HEK293 (cell line): Measurements from ENCODE around the gene ANO1.
A peak's percentile ranks its signal among the peaks of the same experiment; 100 is the strongest.

Experiments
- CTCF ChIA-PET: fragments of 350-600 bp; formaldehyde crosslinking; extraction: SDS; loops from one replicate; lab custom pipeline; 2021; ENCODE audit warnings: antibody characterized with exemption; lab: Yijun Ruan, JAX
- POLR2A ChIA-PET: fragments of 300-600 bp; formaldehyde crosslinking; extraction: SDS; loops from one replicate; lab custom pipeline; 2020; ENCODE audit warnings: antibody characterized with exemption, inconsistent platforms; lab: Yijun Ruan, JAX
- H3K27ac ChIP-seq: fragments of 200-500 bp; sonication (Bioruptor generic); 2 replicates; pipeline ENCODE4 v1.5.1; 2014; ENCODE audit warnings: low read depth, low read length, control low read depth, inconsistent platforms; ENCODE audit errors: extremely low read depth
- H3K36me3 ChIP-seq, 2 experiments: fragments of 200-500 bp in 1 of 2; sonication (Bioruptor generic) in 1 of 2; 1 replicate in 1 of 2; 2 replicates in 1 of 2; pipeline ENCODE4 v1.5.1; 2014 to 2017; ENCODE audit warnings: inconsistent platforms in 2 of 2, low read length in 2 of 2; ENCODE audit not compliant: control insufficient read depth in 2 of 2, insufficient read depth in 1 of 2
- H3K4me1 ChIP-seq: fragments of 200-500 bp; sonication (Bioruptor generic); 2 replicates; pipeline ENCODE4 v1.5.1; 2014; ENCODE audit warnings: mild to moderate bottlenecking, low read length, inconsistent platforms; ENCODE audit not compliant: control insufficient read depth, insufficient read depth
- H3K4me3 ChIP-seq: 2 replicates; pipeline ENCODE4 v1.5.1; 2011; ENCODE audit warnings: low read depth, mild to moderate bottlenecking, control low read depth, low read length, moderate library complexity
- H3K9me3 ChIP-seq: fragments of 200-500 bp; sonication (Bioruptor generic); 2 replicates; pipeline ENCODE4 v1.5.1; 2014; ENCODE audit warnings: low read depth, low read length, inconsistent platforms; ENCODE audit not compliant: control insufficient read depth, insufficient read depth
- AEBP2 ChIP-seq: fragments of 450-650 bp; formaldehyde crosslinking; IDR thresholded peaks from 2 replicates; pipeline ENCODE4 v1.5.1; 2016; ENCODE audit warnings: missing biosample characterization, missing genetic modification characterization, borderline replicate concordance
- BCL11B ChIP-seq: fragments of 450-650 bp; formaldehyde crosslinking; IDR thresholded peaks from 2 replicates; pipeline ENCODE4 v1.5.1; 2016; ENCODE audit warnings: low read depth, missing biosample characterization, missing genetic modification characterization
- EGR2 ChIP-seq: fragments of 450-650 bp; formaldehyde crosslinking; IDR thresholded peaks from 2 replicates; pipeline ENCODE4 v1.5.1; 2016; ENCODE audit warnings: low read depth, missing biosample characterization, missing genetic modification characterization
- GFI1B ChIP-seq: fragments of 450-650 bp; formaldehyde crosslinking; IDR thresholded peaks from 2 replicates; pipeline ENCODE4 v1.5.1; 2016; ENCODE audit warnings: missing biosample characterization, missing genetic modification characterization
- MZF1 ChIP-seq: fragments of 450-650 bp; formaldehyde crosslinking; IDR thresholded peaks from 2 replicates; pipeline ENCODE4 v1.5.1; 2017; ENCODE audit warnings: missing biosample characterization, missing genetic modification characterization, borderline replicate concordance
- SALL2 ChIP-seq: fragments of 450-650 bp; formaldehyde crosslinking; IDR thresholded peaks from 2 replicates; pipeline ENCODE4 v1.5.0; 2017; ENCODE audit warnings: missing biosample characterization, mild to moderate bottlenecking, missing genetic modification characterization, borderline replicate concordance
- SP7 ChIP-seq: fragments of 450-650 bp; formaldehyde crosslinking; IDR thresholded peaks from 2 replicates; pipeline ENCODE4 v1.5.1; 2016; ENCODE audit warnings: missing biosample characterization, missing genetic modification characterization
- TSHZ1 ChIP-seq: fragments of 450-650 bp; formaldehyde crosslinking; IDR thresholded peaks from 2 replicates; pipeline ENCODE4 v1.5.1; 2016; ENCODE audit warnings: missing biosample characterization, missing genetic modification characterization, borderline replicate concordance
- YY2 ChIP-seq: fragments of 450-650 bp; formaldehyde crosslinking; IDR thresholded peaks from 2 replicates; pipeline ENCODE4 v1.5.1; 2016; ENCODE audit warnings: missing biosample characterization, missing genetic modification characterization
- ZBTB17 ChIP-seq: fragments of 450-650 bp; formaldehyde crosslinking; IDR thresholded peaks from 2 replicates; pipeline ENCODE4 v1.5.1; 2016; ENCODE audit warnings: missing biosample characterization, missing genetic modification characterization
- ZBTB6 ChIP-seq: fragments of 450-650 bp; formaldehyde crosslinking; IDR thresholded peaks from 2 replicates; pipeline ENCODE4 v1.5.1; 2017; ENCODE audit warnings: missing biosample characterization, missing genetic modification characterization
- ZBTB8A ChIP-seq: fragments of 450-650 bp; formaldehyde crosslinking; IDR thresholded peaks from 2 replicates; pipeline ENCODE4 v1.5.1; 2016; ENCODE audit warnings: missing biosample characterization, missing genetic modification characterization
- ZFP69B ChIP-seq: fragments of 450-650 bp; formaldehyde crosslinking; IDR thresholded peaks from 2 replicates; pipeline ENCODE4 v1.5.1; 2016; ENCODE audit warnings: missing biosample characterization, missing genetic modification characterization
- ZNF140 ChIP-seq: fragments of 450-650 bp; formaldehyde crosslinking; IDR thresholded peaks from 2 replicates; pipeline ENCODE4 v1.5.1; 2016; ENCODE audit warnings: missing biosample characterization, missing genetic modification characterization
- ZNF23 ChIP-seq: fragments of 450-650 bp; formaldehyde crosslinking; IDR thresholded peaks from 2 replicates; pipeline ENCODE4 v1.5.1; 2016; ENCODE audit warnings: missing biosample characterization, missing genetic modification characterization, borderline replicate concordance
- ZNF324 ChIP-seq: fragments of 450-650 bp; formaldehyde crosslinking; IDR thresholded peaks from 2 replicates; pipeline ENCODE4 v1.5.1; 2016; ENCODE audit warnings: missing biosample characterization, missing genetic modification characterization
- ZNF513 ChIP-seq: fragments of 450-650 bp; IDR thresholded peaks from 2 replicates; pipeline ENCODE4 v1.5.1; 2018; ENCODE audit warnings: missing biosample characterization, missing genetic modification characterization
- ZNF560 ChIP-seq: fragments of 450-650 bp; formaldehyde crosslinking; IDR thresholded peaks from 2 replicates; pipeline ENCODE4 v1.5.1; 2017; ENCODE audit warnings: missing biosample characterization, missing genetic modification characterization, borderline replicate concordance
- ZNF623 ChIP-seq: fragments of 450-650 bp; formaldehyde crosslinking; IDR thresholded peaks from 2 replicates; pipeline ENCODE4 v1.5.1; 2016; ENCODE audit warnings: missing biosample characterization, missing genetic modification characterization

The ANO1 gene

GRCh38 chr11:70206982-70207376 is 128.9 kb downstream of the ANO1 start (continued):
- TF ChIP-seq TSHZ1 (no peak), ZNF513 (tag by site-specific recombination) (no peak), AEBP2 (tag by site-specific recombination) (no peak)
- TF ChIP-seq, all 188 proteins: peak for 0

- TF ChIP-seq GFI1B: no peak
- no peak for TF ChIP-seq YY2 (tag by site-specific recombination)
- TF ChIP-seq ZNF324 (tag by site-specific recombination): no peak
- TF ChIP-seq MZF1 (tag by site-specific recombination): no peak
- TF ChIP-seq ZBTB8A (tag by site-specific recombination): no peak
- no peak for TF ChIP-seq ZBTB17
- ChIA-PET CTCF (no interaction called here), POLR2A (no interaction called here)
- Histone ChIP-seq H3K4me1 (0 out of 2 replicates have a peak, but pooled peaks cover 2% of the 10 kb centered on the region), H3K9me3 (no peaks in the 10 kb centered on the region), H3K27ac (no peak overlapping the region), H3K4me3 (no peak overlapping the region), H3K36me3 (peaks cover 3 to 40% of the 10 kb centered on the region in 2 experiments; a peak in 2 of 3 replicates)
These were observed 129.5 kb downstream of the ANO1 start for GRCh38 chr11:70207531-70208131.

GRCh38 chr11:70209391-70209912 is 131.3 kb downstream of the ANO1 start:
- Histone ChIP-seq H3K4me1 (0 out of 2 replicates have a peak, but pooled peaks cover 2% of the 10 kb centered on the region), H3K9me3 (no peaks in the 10 kb centered on the region), H3K4me3 (no peak overlapping the region), H3K36me3 (peaks cover 3 to 40% of the 10 kb centered on the region in 2 experiments; a peak in 2 of 3 replicates), H3K27ac (no peak overlapping the region)
- TF ChIP-seq ZNF324 (tag by site-specific recombination): no peak
- TF ChIP-seq SALL2: no peak
- TF ChIP-seq ZBTB17: no peak
- TF ChIP-seq ZNF140 (tag by site-specific recombination): no peak
- TF ChIP-seq ZNF23: no peak
- CTCF ChIA-PET: no interaction called here
- POLR2A ChIA-PET: no interaction called here

GRCh38 chr11:70210051-70210501 is 132.0 kb downstream of the ANO1 start:
- no peaks in the 10 kb centered on the region for H3K9me3 ChIP-seq
- ChIA-PET POLR2A (no interaction called here), CTCF (interaction anchor here (0.7 to 0.9 kb wide), 2 partner anchors 205 to 303 kb away, joined by 3 read pairs; no protein-coding TSS in a partner anchor)
- H3K4me1 ChIP-seq: no peaks in the 10 kb centered on the region
- H3K4me3 ChIP-seq: no peak overlapping the region
- peaks cover 3 to 35% of the 10 kb centered on the region in 2 experiments; a peak in 2 of 3 replicates for H3K36me3 ChIP-seq
- no peak overlapping the region for H3K27ac ChIP-seq
- peak; percentile 42; the same call in 1 of the 2 replicates for TF ChIP-seq EGR2
- TF ChIP-seq ZNF623 (tag by site-specific recombination): no peak
- TF ChIP-seq ZNF560 (tag by site-specific recombination): no peak
- no peak for TF ChIP-seq ZBTB6
- no peak for TF ChIP-seq SP7 (tag by site-specific recombination)
- no peak for TF ChIP-seq BCL11B
- TF ChIP-seq ZFP69B (tag by site-specific recombination): no peak
